Activated naive CD8-positive, alpha-beta T cell treated with anti-CD3 and anti-CD28 coated beads for 36 hours (primary cell): ENCODE results near the gene YWHAQ. TPM values are rescaled to one million over a fixed set of nuclear protein-coding genes. Genes with fewer than 3 reads are reported as not detected.

Experiments
- DNase-seq: peaks from one replicate; pipeline ENCODE4 v3.0.0; 2021
- H3K27ac Mint-ChIP-seq: one replicate; pipeline ENCODE4 v1.8.0; 2022; ENCODE audit warnings: mild to moderate bottlenecking, moderate library complexity, mixed read lengths
- H3K27me3 Mint-ChIP-seq: one replicate; pipeline ENCODE4 v1.8.0; 2022; ENCODE audit warnings: mild to moderate bottlenecking, mixed read lengths
- H3K36me3 Mint-ChIP-seq: one replicate; pipeline ENCODE4 v1.8.0; 2021; ENCODE audit warnings: mild to moderate bottlenecking, mixed read lengths
- H3K4me1 Mint-ChIP-seq: one replicate; pipeline ENCODE4 v1.8.0; 2021; ENCODE audit warnings: mixed read lengths
- H3K4me3 Mint-ChIP-seq: one replicate; pipeline ENCODE4 v1.8.0; 2022; ENCODE audit warnings: mild to moderate bottlenecking, moderate library complexity, mixed read lengths
- H3K9me3 Mint-ChIP-seq: one replicate; pipeline ENCODE4 v1.8.0; 2022; ENCODE audit warnings: mixed read lengths
- total RNA-seq, 2 experiments: library from RNA; stranded (reverse); gene quantifications; one replicate each; pipeline ENCODE4 v1.2.3, GENCODE V29; 2021

The YWHAQ gene
- total RNA-seq, 2 experiments from 2014 or later, result 314 to 317 TPM

DNA sequence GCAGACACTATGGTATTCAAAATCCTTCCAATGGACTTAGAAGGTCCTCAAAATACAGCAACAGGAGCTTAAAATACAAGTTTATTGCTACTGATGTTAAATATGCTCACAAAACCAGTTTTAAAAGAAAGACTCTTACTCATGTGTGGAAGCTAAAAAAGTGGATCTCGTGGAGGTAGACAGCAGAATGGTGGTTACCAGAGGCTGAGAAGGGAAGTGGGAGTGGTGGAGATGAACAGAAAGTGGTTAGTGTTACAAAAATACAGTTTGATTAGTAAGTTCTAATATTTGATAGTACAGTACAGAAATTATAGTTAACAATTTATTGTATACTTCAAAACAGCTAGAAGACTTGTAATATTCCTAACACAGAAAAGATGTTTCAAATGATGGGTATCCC is 87.2 kb downstream of the YWHAQ start:
- no peaks in the 10 kb centered on the region for H3K27me3 Mint-ChIP-seq
- no peaks in the 10 kb centered on the region for H3K9me3 Mint-ChIP-seq
- DNase-seq, result no peak
- H3K27ac Mint-ChIP-seq, result no peak overlapping the region
- H3K36me3 Mint-ChIP-seq, result peaks cover 12% of the 10 kb centered on the region
- peaks cover 41% of the 10 kb centered on the region for H3K4me1 Mint-ChIP-seq
- H3K4me3 Mint-ChIP-seq, result no peak overlapping the region

DNA sequence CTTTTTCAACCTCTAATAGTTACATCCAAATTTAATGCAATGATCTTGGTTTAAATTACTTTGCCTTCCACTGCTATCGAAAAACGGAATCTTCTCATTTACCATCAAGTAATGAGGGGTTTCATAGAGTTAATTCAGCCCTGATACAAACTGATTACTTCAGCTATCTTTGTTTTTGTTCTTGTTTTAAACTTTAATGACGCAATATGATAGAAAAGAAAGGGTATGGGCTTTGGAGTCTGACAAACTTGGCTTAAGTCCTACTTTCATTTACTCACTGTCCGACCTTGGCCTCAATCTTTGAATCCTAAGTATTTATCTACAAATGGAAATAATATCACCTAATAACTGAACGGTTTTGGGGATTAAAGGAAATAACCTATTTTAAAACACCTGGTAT is 91.3 kb downstream of the YWHAQ start:
- peaks cover 27% of the 10 kb centered on the region for H3K4me1 Mint-ChIP-seq
- H3K27ac Mint-ChIP-seq, result no peak overlapping the region
- H3K27me3 Mint-ChIP-seq, result no peaks in the 10 kb centered on the region
- H3K9me3 Mint-ChIP-seq, result no peaks in the 10 kb centered on the region
- H3K4me3 Mint-ChIP-seq, result no peak overlapping the region
- no peak for DNase-seq
- peaks cover 12% of the 10 kb centered on the region for H3K36me3 Mint-ChIP-seq

DNA sequence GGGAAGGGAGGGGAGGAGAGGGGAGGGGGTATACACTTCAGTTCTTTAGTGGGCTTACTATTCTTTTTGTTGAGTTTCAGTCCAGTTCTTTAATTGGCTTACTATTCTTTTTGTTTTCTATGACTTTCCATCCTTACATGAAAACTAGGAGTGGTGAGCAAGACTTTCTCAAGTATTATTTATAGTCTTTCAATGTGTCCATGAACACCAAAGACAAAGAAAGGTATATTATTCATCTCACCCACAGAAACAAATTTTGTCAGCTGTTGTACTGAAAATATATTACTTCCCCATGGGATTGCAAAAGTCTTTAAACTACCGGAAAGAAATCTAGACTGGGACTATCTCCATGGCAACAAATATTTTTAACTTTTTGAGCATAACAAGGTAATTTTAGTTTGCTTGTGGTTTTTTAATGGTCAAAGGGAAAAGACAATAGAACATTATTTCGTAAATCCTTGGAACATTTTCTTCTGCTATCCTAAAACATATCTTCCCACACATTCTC is 92.7 kb downstream of the YWHAQ start:
- H3K9me3 Mint-ChIP-seq, result no peaks in the 10 kb centered on the region

GRCh38 chr2:9536504-9536903 is 94.3 kb downstream of the YWHAQ start:
- no peak for DNase-seq
- no peak overlapping the region for H3K27ac Mint-ChIP-seq
- H3K4me3 Mint-ChIP-seq, result no peak overlapping the region
- H3K9me3 Mint-ChIP-seq, result no peaks in the 10 kb centered on the region
- peaks cover 21% of the 10 kb centered on the region for H3K4me1 Mint-ChIP-seq
- peaks cover 9% of the 10 kb centered on the region for H3K36me3 Mint-ChIP-seq
- H3K27me3 Mint-ChIP-seq, result no peaks in the 10 kb centered on the region

More for the DNA sequence above, 92.7 kb downstream of the YWHAQ start:
- DNase-seq, result no peak
- H3K27me3 Mint-ChIP-seq, result no peaks in the 10 kb centered on the region
- peaks cover 21% of the 10 kb centered on the region for H3K4me1 Mint-ChIP-seq
- no peak overlapping the region for H3K4me3 Mint-ChIP-seq
- no peak overlapping the region for H3K27ac Mint-ChIP-seq
- peaks cover 8% of the 10 kb centered on the region for H3K36me3 Mint-ChIP-seq

DNA sequence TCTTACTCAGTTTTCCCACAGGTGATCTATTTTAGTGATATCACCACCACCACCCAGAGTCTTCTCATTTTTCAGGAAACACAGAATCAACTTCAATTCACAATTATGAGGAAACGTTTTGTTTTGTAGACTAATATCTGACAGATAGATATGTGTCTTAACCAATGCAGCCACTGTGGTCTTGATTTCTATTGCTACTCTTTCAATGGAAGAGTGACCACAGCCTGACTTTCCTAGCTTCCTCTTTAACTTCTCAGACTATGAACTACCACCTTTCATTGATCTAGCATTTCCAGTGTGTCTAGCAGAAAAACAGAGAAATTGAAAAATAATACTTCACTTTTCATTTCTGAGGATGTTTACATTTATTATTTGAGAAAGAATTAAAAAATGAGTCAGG is 95.6 kb downstream of the YWHAQ start:
- Mint-ChIP-seq H3K4me3 (no peak overlapping the region), H3K36me3 (peaks cover 8% of the 10 kb centered on the region), H3K9me3 (no peaks in the 10 kb centered on the region), H3K27me3 (no peaks in the 10 kb centered on the region), H3K4me1 (peaks cover 21% of the 10 kb centered on the region), H3K27ac (no peak overlapping the region)
- no peak for DNase-seq

Other genes with a start within 250 kb of the YWHAQ start
- 100 to 1,000 TPM; 171 to 180 TPM for gene ITGB1BP1, start 207.5 kb downstream of the YWHAQ start, total RNA-seq
- gene CPSF3, start 207.3 kb downstream of the YWHAQ start, total RNA-seq, result 10 to 100 TPM; 83.8 to 85.6 TPM
- gene IAH1, start 156.4 kb downstream of the YWHAQ start, total RNA-seq, result 10 to 100 TPM; 64.6 to 66.3 TPM
- gene ADAM17, start 75.2 kb downstream of the YWHAQ start, total RNA-seq, result 10 to 100 TPM; 13.4 to 14.5 TPM
- gene TAF1B, start 212.5 kb upstream of the YWHAQ start, total RNA-seq, result 10 to 100 TPM; 23.0 to 25.3 TPM